IMR-90 (cell line): ENCODE data around the gene IL11RA. TPM values are rescaled to one million over a fixed set of nuclear protein-coding genes. Genes with fewer than 3 reads are reported as not detected.

Source experiments
- ATAC-seq: fragments of 200-7000 bp; cut with Tn5 transposase; 2 replicates; pipeline ENCODE4 v1.9.1; 2020; ENCODE audit warnings: low read depth, mild to moderate bottlenecking, moderate library complexity
- BruUV-seq: library from RNA; stranded (reverse); fragments of 400-500 nt; replicated peaks from 2 replicates; lab custom pipeline; 2021; lab: Mats Ljungman, UMichigan
- CTCF ChIA-PET: fragments of 300-600 bp; formaldehyde crosslinking; extraction: SDS; loops from one replicate; lab custom pipeline; 2021; ENCODE audit warnings: antibody characterized with exemption; lab: Yijun Ruan, JAX
- POLR2A ChIA-PET: fragments of 300-600 bp; sonication (Branson Sonifier 250); formaldehyde crosslinking; loops from one replicate; lab custom pipeline; 2022; ENCODE audit warnings: antibody characterized with exemption; ENCODE audit not compliant: unreplicated experiment; lab: Charles Lee
- DNase-seq: peaks from one replicate; pipeline ENCODE4 v3.0.0; 2013
- H2AFZ ChIP-seq: replicated peaks from 2 replicates; pipeline ENCODE3; 2013; ENCODE audit warnings: low read length, mild to moderate bottlenecking; ENCODE audit not compliant: poor library complexity
- H2AK5ac ChIP-seq: 2 replicates; pipeline ENCODE4 v1.6.1; 2013; ENCODE audit warnings: low read depth, low read length, inconsistent platforms
- H2AK9ac ChIP-seq: replicated peaks from 2 replicates; pipeline ENCODE3; 2013; ENCODE audit warnings: mild to moderate bottlenecking, low read depth, low read length, moderate library complexity; ENCODE audit not compliant: poor library complexity
- H2BK120ac ChIP-seq: 2 replicates; pipeline ENCODE4 v1.6.1; 2013; ENCODE audit warnings: low read depth, low read length, inconsistent platforms
- H2BK15ac ChIP-seq: 3 replicates; pipeline ENCODE4 v1.6.1; 2013; ENCODE audit warnings: low read depth, low read length, inconsistent platforms
- H2BK20ac ChIP-seq: 2 replicates; pipeline ENCODE4 v1.6.1; 2013; ENCODE audit warnings: low read depth, mild to moderate bottlenecking, inconsistent platforms, low read length, moderate library complexity
- H2BK5ac ChIP-seq: 2 replicates; pipeline ENCODE4 v1.6.1; 2013; ENCODE audit warnings: mild to moderate bottlenecking, low read depth, low read length, inconsistent platforms; ENCODE audit not compliant: poor library complexity, severe bottlenecking
- H3K14ac ChIP-seq: replicated peaks from 2 replicates; pipeline ENCODE4 v1.6.1; 2013; ENCODE audit warnings: low read depth, low read length, inconsistent platforms
- H3K18ac ChIP-seq: 2 replicates; pipeline ENCODE4 v1.6.1; 2013; ENCODE audit warnings: low read depth, low read length, control low read depth
- H3K23ac ChIP-seq: 2 replicates; pipeline ENCODE4 v1.6.1; 2013; ENCODE audit warnings: low read depth, low read length, inconsistent platforms
- H3K27ac ChIP-seq: 2 replicates; pipeline ENCODE4 v1.5.1; 2013; ENCODE audit warnings: mild to moderate bottlenecking, control low read depth, low read length; ENCODE audit not compliant: insufficient read depth
- H3K27me3 ChIP-seq: 2 replicates; pipeline ENCODE4 v1.6.1; 2013; ENCODE audit warnings: low read length; ENCODE audit not compliant: control insufficient read depth, insufficient read depth
- H3K36me3 ChIP-seq: 2 replicates; pipeline ENCODE4 v1.6.1; 2013; ENCODE audit warnings: low read length, mixed read lengths; ENCODE audit not compliant: control insufficient read depth, insufficient read depth
- H3K4ac ChIP-seq: 2 replicates; pipeline ENCODE4 v1.6.1; 2013; ENCODE audit warnings: low read depth, low read length, inconsistent platforms
- H3K4me1 ChIP-seq: 2 replicates; pipeline ENCODE4 v1.6.1; 2013; ENCODE audit warnings: low read length, mixed read lengths; ENCODE audit not compliant: control insufficient read depth, insufficient read depth
- H3K4me2 ChIP-seq: 2 replicates; pipeline ENCODE4 v1.6.1; 2013; ENCODE audit warnings: low read depth, mild to moderate bottlenecking, control low read depth, low read length, moderate library complexity
- H3K4me3 ChIP-seq: 2 replicates; pipeline ENCODE4 v1.5.1; 2013; ENCODE audit warnings: low read depth, mild to moderate bottlenecking, control low read depth, low read length, moderate library complexity; ENCODE audit not compliant: insufficient read depth
- H3K56ac ChIP-seq: 2 replicates; pipeline ENCODE4 v1.6.1; 2013; ENCODE audit warnings: low read length, inconsistent platforms; ENCODE audit not compliant: insufficient read depth; ENCODE audit errors: extremely low read depth
- H3K79me1 ChIP-seq, 2 experiments: 2 replicates each; pipeline ENCODE4 v1.6.1; 2013; ENCODE audit warnings: low read length in 2 of 2, inconsistent platforms in 1 of 2, low read depth in 1 of 2
- H3K9ac ChIP-seq: 2 replicates; pipeline ENCODE4 v1.6.1; 2013; ENCODE audit warnings: low read depth, low read length, control low read depth
- H3K9me1 ChIP-seq: 2 replicates; pipeline ENCODE4 v1.6.1; 2013; ENCODE audit warnings: low read length, inconsistent platforms; ENCODE audit not compliant: insufficient read depth
- H3K9me3 ChIP-seq: 2 replicates; pipeline ENCODE4 v1.6.1; 2013; ENCODE audit warnings: low read length; ENCODE audit not compliant: control insufficient read depth, insufficient read depth
- H4K20me1 ChIP-seq: 2 replicates; pipeline ENCODE4 v1.6.1; 2013; ENCODE audit warnings: low read length, inconsistent platforms; ENCODE audit not compliant: insufficient read depth
- H4K5ac ChIP-seq: 2 replicates; pipeline ENCODE4 v1.6.1; 2013; ENCODE audit warnings: mild to moderate bottlenecking, low read depth, low read length, control low read depth
- H4K8ac ChIP-seq, 2 experiments: 2 replicates each; pipeline ENCODE4 v1.6.1; 2013; ENCODE audit warnings: low read depth in 2 of 2, low read length in 2 of 2, control low read depth in 1 of 2, inconsistent platforms in 1 of 2
- H4K91ac ChIP-seq: 2 replicates; pipeline ENCODE4 v1.6.1; 2013; ENCODE audit warnings: low read depth, low read length, inconsistent platforms; ENCODE audit not compliant: insufficient read depth
- BHLHE40 ChIP-seq: fragments of 150-350 bp; IDR thresholded peaks from 2 replicates; pipeline ENCODE4 v1.6.1; 2016; ENCODE audit warnings: mild to moderate bottlenecking, low read depth, low read length
- CEBPB ChIP-seq: IDR thresholded peaks from 2 replicates; pipeline ENCODE4 v1.6.1; 2012; ENCODE audit warnings: low read depth, low read length, improper control_type of control experiment
- CHD1 ChIP-seq: IDR thresholded peaks from 2 replicates; pipeline ENCODE4 v1.6.1; 2012; ENCODE audit warnings: low read depth, low read length, improper control_type of control experiment
- ELK1 ChIP-seq: fragments of 150-350 bp; IDR thresholded peaks from 2 replicates; pipeline ENCODE4 v1.6.1; 2016; ENCODE audit warnings: low read depth, mild to moderate bottlenecking, low read length, moderate library complexity, borderline replicate concordance
- FOS ChIP-seq: fragments of 150-350 bp; IDR thresholded peaks from 2 replicates; pipeline ENCODE4 v1.6.1; 2016; ENCODE audit warnings: low read depth, low read length
- MAFK ChIP-seq: IDR thresholded peaks from 2 replicates; pipeline ENCODE4 v1.6.1; 2012; ENCODE audit warnings: low read depth, low read length, improper control_type of control experiment
- MAZ ChIP-seq: IDR thresholded peaks from 2 replicates; pipeline ENCODE4 v1.6.1; 2012; ENCODE audit warnings: low read depth, mild to moderate bottlenecking, low read length, improper control_type of control experiment, moderate library complexity, borderline replicate concordance
- MXI1 ChIP-seq: IDR thresholded peaks from 2 replicates; pipeline ENCODE4 v1.6.1; 2012; ENCODE audit warnings: low read depth, mild to moderate bottlenecking, low read length, moderate library complexity, borderline replicate concordance
- NFE2L2 ChIP-seq: fragments of 150-350 bp; IDR thresholded peaks from 2 replicates; pipeline ENCODE4 v1.6.1; 2016; ENCODE audit warnings: low read depth, mild to moderate bottlenecking, low read length
- POLR2A ChIP-seq: IDR thresholded peaks from 2 replicates; pipeline ENCODE4 v1.6.1; 2012; ENCODE audit warnings: mild to moderate bottlenecking, low read depth, low read length
- RAD21 ChIP-seq: IDR thresholded peaks from 2 replicates; pipeline ENCODE4 v1.6.1; 2012; ENCODE audit warnings: low read length, improper control_type of control experiment
- RCOR1 ChIP-seq: IDR thresholded peaks from 2 replicates; pipeline ENCODE4 v1.6.1; 2012; ENCODE audit warnings: mild to moderate bottlenecking, low read length, improper control_type of control experiment; ENCODE audit not compliant: insufficient replicate concordance
- RFX5 ChIP-seq: IDR thresholded peaks from 2 replicates; pipeline ENCODE4 v1.8.0; 2012; ENCODE audit warnings: low read depth, mild to moderate bottlenecking, low read length, moderate library complexity
- SMC3 ChIP-seq: fragments of 150-350 bp; IDR thresholded peaks from 2 replicates; pipeline ENCODE4 v1.6.1; 2016; ENCODE audit warnings: low read depth, mild to moderate bottlenecking, antibody characterized with exemption, low read length, moderate library complexity
- USF2 ChIP-seq: fragments of 150-350 bp; IDR thresholded peaks from 2 replicates; pipeline ENCODE4 v1.6.1; 2017; ENCODE audit warnings: mild to moderate bottlenecking, antibody characterized with exemption, low read length, low read depth
- WGBS, 2 experiments: methylation state at CpG; one replicate each; pipeline versions ENCODE4 v1.1.5 to v1.1.7; 2013; ENCODE audit warnings: missing lambda C conversion rate in 2 of 2; ENCODE audit not compliant: insufficient read length in 1 of 2; ENCODE audit errors: extremely low coverage in 2 of 2; 5-methylcytosine and 5-hydroxymethylcytosine counted together
- dilution Hi-C: fragments of 300-500 bp; cut with HindIII; formaldehyde crosslinking; loops from one replicate; pipeline ENCODE4 v1.14.3; 2018; ENCODE audit warnings: low sequenced_read_pairs; ENCODE audit not compliant: unreplicated experiment
- in situ Hi-C: fragments of 300-500 bp; cut with MboI; formaldehyde crosslinking; loops from 3 replicates; pipeline ENCODE4 v1.14.3; 2019; ENCODE audit warnings: low sequenced_read_pairs, inconsistent platforms, mixed read lengths
- intact Hi-C: fragments of 100-400 bp; cut with micrococcal nuclease; formaldehyde crosslinking; loops from 2 replicates; pipeline ENCODE4 v1.10.0; 2022
- polyA plus RNA-seq, 3 experiments: library from polyadenylated mRNA; depleted of rRNA; stranded (reverse); fragments of >200 nt; gene quantifications; 2 replicates each; pipeline ENCODE4 v1.2.3, GENCODE V29; 2012; ENCODE audit warnings: low replicate concordance in 1 of 3
- total RNA-seq: library from RNA; depleted of rRNA; stranded (reverse); fragments of >200 nt; gene quantifications from 2 replicates; pipeline ENCODE4 v1.2.3, GENCODE V29; 2012
- TF ChIP-seq, protein P1 (sequence below): conservative IDR thresholded peaks from 2 replicates; pipeline ENCODE4 v1.5.1; 2012; ENCODE audit warnings: mild to moderate bottlenecking, low read depth, low read length, improper control_type of control experiment

IL11RA gene
- total and polyA plus RNA-seq, 2 of the 4 experiments (the other 2 are of a cell fraction) = 8.2 to 15.9 TPM

GRCh38 chr9:34689512-34689911, 37.5 kb downstream of the IL11RA start:
- Histone ChIP-seq H3K18ac (no peak overlapping the region), H3K9ac (no peak overlapping the region), H4K91ac (no peak overlapping the region), H2AFZ (no peak overlapping the region), H3K4me1 (no peaks in the 10 kb centered on the region; the same call in 1 of the 2 replicates), H2AK9ac (no peak overlapping the region), H3K27me3 (no peaks in the 10 kb centered on the region), H3K4me3 (no peak overlapping the region), H3K23ac (no peak overlapping the region), H3K79me1 (no peaks in the 10 kb centered on the region), H3K27ac (no peak overlapping the region), H2BK120ac (no peak overlapping the region), H2BK5ac (no peak overlapping the region), H3K9me3 (no peaks in the 10 kb centered on the region), H3K36me3 (no peaks in the 10 kb centered on the region), H3K4me2 (no peak overlapping the region), H4K20me1 (no peaks in the 10 kb centered on the region), H2BK20ac (no peak overlapping the region), H2AK5ac (no peak overlapping the region), H2BK15ac (no peak overlapping the region), H4K8ac (no peak overlapping the region), H3K9me1 (0 out of 2 replicates have a peak, but pooled peaks cover 4% of the 10 kb centered on the region), H3K56ac (no peak overlapping the region), H3K14ac (no peak overlapping the region), H3K4ac (no peak overlapping the region), H4K5ac (no peak overlapping the region)
- CTCF ChIA-PET = interaction anchor here (0.9 kb wide), 1 partner anchor 13 kb away, joined by 3 read pairs; no protein-coding TSS in a partner anchor
- TF ChIP-seq ELK1 = no peak
- TF ChIP-seq USF2 = no peak
- TF ChIP-seq RCOR1 = no peak
- TF ChIP-seq POLR2A = no peak
- TF ChIP-seq, protein P1, sequence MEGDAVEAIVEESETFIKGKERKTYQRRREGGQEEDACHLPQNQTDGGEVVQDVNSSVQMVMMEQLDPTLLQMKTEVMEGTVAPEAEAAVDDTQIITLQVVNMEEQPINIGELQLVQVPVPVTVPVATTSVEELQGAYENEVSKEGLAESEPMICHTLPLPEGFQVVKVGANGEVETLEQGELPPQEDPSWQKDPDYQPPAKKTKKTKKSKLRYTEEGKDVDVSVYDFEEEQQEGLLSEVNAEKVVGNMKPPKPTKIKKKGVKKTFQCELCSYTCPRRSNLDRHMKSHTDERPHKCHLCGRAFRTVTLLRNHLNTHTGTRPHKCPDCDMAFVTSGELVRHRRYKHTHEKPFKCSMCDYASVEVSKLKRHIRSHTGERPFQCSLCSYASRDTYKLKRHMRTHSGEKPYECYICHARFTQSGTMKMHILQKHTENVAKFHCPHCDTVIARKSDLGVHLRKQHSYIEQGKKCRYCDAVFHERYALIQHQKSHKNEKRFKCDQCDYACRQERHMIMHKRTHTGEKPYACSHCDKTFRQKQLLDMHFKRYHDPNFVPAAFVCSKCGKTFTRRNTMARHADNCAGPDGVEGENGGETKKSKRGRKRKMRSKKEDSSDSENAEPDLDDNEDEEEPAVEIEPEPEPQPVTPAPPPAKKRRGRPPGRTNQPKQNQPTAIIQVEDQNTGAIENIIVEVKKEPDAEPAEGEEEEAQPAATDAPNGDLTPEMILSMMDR = no peak
- no peak for TF ChIP-seq MXI1
- TF ChIP-seq FOS = no peak
- TF ChIP-seq MAZ = no peak
- no peak for TF ChIP-seq MAFK
- no peak for TF ChIP-seq NFE2L2
- TF ChIP-seq RFX5 = no peak
- no peak for TF ChIP-seq RAD21
- no peak for TF ChIP-seq SMC3
- TF ChIP-seq BHLHE40 = no peak
- TF ChIP-seq CEBPB = no peak
- no peak for TF ChIP-seq CHD1
- ATAC-seq (no peak), DNase-seq (no peak)
- in situ Hi-C loops = no loop called here
- WGBS, 2 experiments = no CpG with 5 or more reads among the region's 8 CpGs
- dilution Hi-C loops = no loop called here
- POLR2A ChIA-PET = no interaction called here
- BruUV-seq = no TSS peak
- intact Hi-C loops = no loop called here
